Mammary epithelial cell (primary cell): Measurements from ENCODE around the gene CARD18.

Experiments used
- EZH2 ChIP-seq: IDR thresholded peaks from 2 replicates; pipeline ENCODE4 v1.6.1; 2012; ENCODE audit warnings: low read length, inconsistent platforms, borderline replicate concordance
- TF ChIP-seq, protein P1 (sequence below), 2 donors: IDR thresholded peaks in 1 of 2; conservative IDR thresholded peaks in 1 of 2; 2 replicates each; pipeline ENCODE4 v1.5.1; 2011 to 2012; ENCODE audit warnings: inconsistent platforms in 2 of 2, low read length in 2 of 2, mild to moderate bottlenecking in 2 of 2, control low read depth in 1 of 2, low read depth in 1 of 2; ENCODE audit not compliant: insufficient read depth in 1 of 2; ENCODE audit errors: extremely low read depth in 1 of 2

DNA sequence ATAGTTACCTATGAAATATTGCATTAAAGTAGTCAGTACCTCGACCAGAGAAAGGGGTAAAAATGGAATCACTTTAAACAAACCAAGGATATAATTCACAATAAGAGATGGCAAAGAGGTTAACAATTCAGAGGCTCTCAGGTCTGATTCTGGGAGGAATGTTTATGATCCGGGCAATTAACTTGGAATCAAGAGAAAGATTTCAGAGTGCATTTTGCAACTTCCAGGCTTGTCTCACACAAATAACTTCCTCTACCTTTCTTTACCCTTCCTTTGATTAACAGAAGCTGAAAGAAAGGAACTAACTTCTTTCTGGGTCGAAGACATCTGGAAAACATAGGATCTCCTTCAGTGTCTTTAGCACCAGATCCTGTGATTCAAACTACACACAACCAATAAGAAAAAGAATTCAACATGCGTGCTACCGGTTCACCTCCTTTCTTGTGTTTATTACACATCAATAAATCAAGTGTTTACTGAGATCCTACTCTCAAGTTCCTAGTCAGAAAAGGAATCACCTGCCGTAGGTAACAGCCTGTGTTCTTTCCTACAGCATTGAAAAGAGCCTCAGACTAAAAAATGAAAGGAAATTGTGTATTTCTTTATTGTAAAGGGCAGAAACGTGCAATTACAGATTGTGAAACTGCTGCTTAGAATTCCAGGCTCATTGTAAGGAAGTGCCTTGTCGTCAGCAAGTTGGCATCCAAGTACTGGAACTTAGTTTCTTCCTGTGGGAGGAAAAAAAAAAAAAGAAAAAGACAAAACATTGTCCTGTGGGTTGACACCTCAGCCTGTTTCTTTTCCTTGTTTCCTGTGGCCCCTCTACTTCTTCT, 29.5 kb downstream of the CARD18 start:
- TF ChIP-seq, protein P1, sequence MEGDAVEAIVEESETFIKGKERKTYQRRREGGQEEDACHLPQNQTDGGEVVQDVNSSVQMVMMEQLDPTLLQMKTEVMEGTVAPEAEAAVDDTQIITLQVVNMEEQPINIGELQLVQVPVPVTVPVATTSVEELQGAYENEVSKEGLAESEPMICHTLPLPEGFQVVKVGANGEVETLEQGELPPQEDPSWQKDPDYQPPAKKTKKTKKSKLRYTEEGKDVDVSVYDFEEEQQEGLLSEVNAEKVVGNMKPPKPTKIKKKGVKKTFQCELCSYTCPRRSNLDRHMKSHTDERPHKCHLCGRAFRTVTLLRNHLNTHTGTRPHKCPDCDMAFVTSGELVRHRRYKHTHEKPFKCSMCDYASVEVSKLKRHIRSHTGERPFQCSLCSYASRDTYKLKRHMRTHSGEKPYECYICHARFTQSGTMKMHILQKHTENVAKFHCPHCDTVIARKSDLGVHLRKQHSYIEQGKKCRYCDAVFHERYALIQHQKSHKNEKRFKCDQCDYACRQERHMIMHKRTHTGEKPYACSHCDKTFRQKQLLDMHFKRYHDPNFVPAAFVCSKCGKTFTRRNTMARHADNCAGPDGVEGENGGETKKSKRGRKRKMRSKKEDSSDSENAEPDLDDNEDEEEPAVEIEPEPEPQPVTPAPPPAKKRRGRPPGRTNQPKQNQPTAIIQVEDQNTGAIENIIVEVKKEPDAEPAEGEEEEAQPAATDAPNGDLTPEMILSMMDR (conservative IDR thresholded peaks at IDR 0.05 in 1 of 2, IDR thresholded peaks at IDR 0.05 in 1 of 2; ENCODE audit: extremely low read depth in 1 of 2, insufficient read depth in 1 of 2, low read depth in 1 of 2, low read length in 2 of 2), result no peak
- TF ChIP-seq EZH2, result no peak
